T-helper 9 cell (primary cell): ENCODE data around the gene TMSB15C.

Experiments
- DNase-seq: peaks from one replicate; pipeline ENCODE4 v3.0.0-alpha.2; 2020

TMSB15C gene

GRCh38 chrX:104041003-104041402 lies 35.0 kb downstream of the TMSB15C start:
- no peak for DNase-seq

GRCh38 chrX:104039689-104040505 lies 36.1 kb downstream of the TMSB15C start, which contains the start of gene H2BW2:
H2BW2 (plus strand) TSS chrX:104039956; CDS start chrX:104039995, 39 bp downstream.
- no peak for DNase-seq
